ENCODE measurements around the gene TGFBR3.

GRCh38 chr1:91781901-91782622 is 103.9 kb downstream of the TGFBR3 start:
- TF ChIP-seq, protein P1, sequence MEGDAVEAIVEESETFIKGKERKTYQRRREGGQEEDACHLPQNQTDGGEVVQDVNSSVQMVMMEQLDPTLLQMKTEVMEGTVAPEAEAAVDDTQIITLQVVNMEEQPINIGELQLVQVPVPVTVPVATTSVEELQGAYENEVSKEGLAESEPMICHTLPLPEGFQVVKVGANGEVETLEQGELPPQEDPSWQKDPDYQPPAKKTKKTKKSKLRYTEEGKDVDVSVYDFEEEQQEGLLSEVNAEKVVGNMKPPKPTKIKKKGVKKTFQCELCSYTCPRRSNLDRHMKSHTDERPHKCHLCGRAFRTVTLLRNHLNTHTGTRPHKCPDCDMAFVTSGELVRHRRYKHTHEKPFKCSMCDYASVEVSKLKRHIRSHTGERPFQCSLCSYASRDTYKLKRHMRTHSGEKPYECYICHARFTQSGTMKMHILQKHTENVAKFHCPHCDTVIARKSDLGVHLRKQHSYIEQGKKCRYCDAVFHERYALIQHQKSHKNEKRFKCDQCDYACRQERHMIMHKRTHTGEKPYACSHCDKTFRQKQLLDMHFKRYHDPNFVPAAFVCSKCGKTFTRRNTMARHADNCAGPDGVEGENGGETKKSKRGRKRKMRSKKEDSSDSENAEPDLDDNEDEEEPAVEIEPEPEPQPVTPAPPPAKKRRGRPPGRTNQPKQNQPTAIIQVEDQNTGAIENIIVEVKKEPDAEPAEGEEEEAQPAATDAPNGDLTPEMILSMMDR (IDR thresholded peaks at IDR 0.05) = no peak
- no peak for TF ChIP-seq TCF7L2 (IDR thresholded peaks at IDR 0.05; ENCODE audit: low read depth, low read length)
- TF ChIP-seq REST (IDR thresholded peaks at IDR 0.05; ENCODE audit: insufficient read depth in 1 of 2, low read depth in 2 of 2, low read length in 1 of 2) = no peak
- TF ChIP-seq POLR2AphosphoS5 (IDR thresholded peaks at IDR 0.05; ENCODE audit: low read depth, low read length) = no peak
- TF ChIP-seq SIN3A (IDR thresholded peaks at IDR 0.05; ENCODE audit: borderline replicate concordance, insufficient read depth, low read depth, low read length) = no peak

All from Panc1 (cell line).